Neuron (in vitro differentiated cells): ENCODE measurements around the gene ADAM8.

ENCODE experiments used
- H2AFZ ChIP-seq: one replicate; pipeline ENCODE4 v1.6.1; 2013; ENCODE audit warnings: low read depth, mild to moderate bottlenecking, inconsistent platforms, low read length, moderate library complexity
- H3K27me3 ChIP-seq: one replicate; pipeline ENCODE4 v1.6.1; 2013; ENCODE audit warnings: low read length; ENCODE audit not compliant: insufficient read depth
- H3K36me3 ChIP-seq: one replicate; pipeline ENCODE4 v1.6.1; 2013; ENCODE audit warnings: low read length; ENCODE audit not compliant: insufficient read depth
- H3K4me1 ChIP-seq: one replicate; pipeline ENCODE4 v1.6.1; 2013; ENCODE audit warnings: low read length; ENCODE audit not compliant: insufficient read depth
- H3K4me3 ChIP-seq: 2 replicates; pipeline ENCODE4 v1.5.1; 2013; ENCODE audit warnings: mild to moderate bottlenecking, low read length, moderate library complexity
- H3K9me3 ChIP-seq: one replicate; pipeline ENCODE4 v1.6.1; 2013; ENCODE audit warnings: low read length

ADAM8 gene

GRCh38 chr10:133303206-133303605 lies 26.5 kb upstream of the ADAM8 start:
- H2AFZ ChIP-seq, result no peak overlapping the region
- H3K27me3 ChIP-seq, result no peaks in the 10 kb centered on the region
- H3K4me3 ChIP-seq, result no peak overlapping the region
- peaks cover 15% of the 10 kb centered on the region for H3K4me1 ChIP-seq
- H3K9me3 ChIP-seq, result no peaks in the 10 kb centered on the region
- H3K36me3 ChIP-seq, result peaks cover 31% of the 10 kb centered on the region

- Histone ChIP-seq H3K27me3 (no peaks in the 10 kb centered on the region), H3K4me3 (no peak overlapping the region), H2AFZ (no peak overlapping the region), H3K4me1 (peaks cover 5% of the 10 kb centered on the region), H3K9me3 (no peaks in the 10 kb centered on the region), H3K36me3 (peaks cover 41% of the 10 kb centered on the region)
These were observed 25.6 kb upstream of the ADAM8 start for GRCh38 chr10:133302230-133302629.

GRCh38 chr10:133299738-133300137 lies 23.1 kb upstream of the ADAM8 start:
- no peak overlapping the region for H3K4me3 ChIP-seq
- H2AFZ ChIP-seq, result no peak overlapping the region
- no peaks in the 10 kb centered on the region for H3K27me3 ChIP-seq
- no peaks in the 10 kb centered on the region for H3K4me1 ChIP-seq
- no peaks in the 10 kb centered on the region for H3K9me3 ChIP-seq
- peaks cover 56% of the 10 kb centered on the region for H3K36me3 ChIP-seq

GRCh38 chr10:133299224-133299623 lies 22.6 kb upstream of the ADAM8 start:
- H2AFZ ChIP-seq, result no peak overlapping the region
- peaks cover 61% of the 10 kb centered on the region for H3K36me3 ChIP-seq
- H3K4me3 ChIP-seq, result no peak overlapping the region

GRCh38 chr10:133298466-133298865 lies 21.8 kb upstream of the ADAM8 start:
- Histone ChIP-seq H3K4me1 (no peaks in the 10 kb centered on the region), H3K4me3 (no peak overlapping the region), H3K36me3 (peaks cover 67% of the 10 kb centered on the region), H3K27me3 (no peaks in the 10 kb centered on the region), H2AFZ (no peak overlapping the region), H3K9me3 (no peaks in the 10 kb centered on the region)

More at GRCh38 chr10:133299224-133299623, 22.6 kb upstream of the ADAM8 start:
- Histone ChIP-seq H3K27me3 (no peaks in the 10 kb centered on the region), H3K9me3 (no peaks in the 10 kb centered on the region), H3K4me1 (no peaks in the 10 kb centered on the region)

DNA sequence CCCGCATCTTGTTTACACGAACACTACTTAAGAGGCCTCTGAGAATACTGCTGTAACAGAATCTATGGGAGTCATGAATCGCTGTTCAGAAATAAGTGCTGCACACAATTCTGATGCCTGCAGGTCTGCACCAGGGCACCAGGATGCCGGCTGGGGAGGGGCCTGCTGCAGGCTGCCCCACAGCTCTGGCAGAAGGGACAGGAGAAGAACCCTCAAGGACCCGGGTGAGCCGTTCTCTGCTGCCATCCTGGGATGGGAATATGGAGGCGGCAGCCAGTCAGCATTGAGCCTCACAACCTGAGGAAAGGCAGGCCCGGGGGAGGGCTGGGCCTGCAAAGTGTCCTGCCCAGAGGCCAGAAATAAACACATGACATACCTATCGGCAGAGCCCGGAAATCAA lies 20.8 kb upstream of the ADAM8 start:
- no peak overlapping the region for H3K4me3 ChIP-seq
- peaks cover 73% of the 10 kb centered on the region for H3K36me3 ChIP-seq
- no peaks in the 10 kb centered on the region for H3K9me3 ChIP-seq
- no peak overlapping the region for H2AFZ ChIP-seq
- no peaks in the 10 kb centered on the region for H3K27me3 ChIP-seq
- H3K4me1 ChIP-seq, result no peaks in the 10 kb centered on the region

GRCh38 chr10:133295426-133296320 lies 19.0 kb upstream of the ADAM8 start:
- Histone ChIP-seq H3K4me3 (no peak overlapping the region), H3K4me1 (no peaks in the 10 kb centered on the region), H2AFZ (no peak overlapping the region), H3K27me3 (no peaks in the 10 kb centered on the region), H3K9me3 (no peaks in the 10 kb centered on the region), H3K36me3 (peaks cover 72% of the 10 kb centered on the region)

GRCh38 chr10:133294189-133294588 lies 17.5 kb upstream of the ADAM8 start:
- no peak overlapping the region for H2AFZ ChIP-seq
- no peaks in the 10 kb centered on the region for H3K27me3 ChIP-seq
- H3K9me3 ChIP-seq, result no peaks in the 10 kb centered on the region
- peaks cover 74% of the 10 kb centered on the region for H3K36me3 ChIP-seq
- H3K4me1 ChIP-seq, result no peaks in the 10 kb centered on the region
- no peak overlapping the region for H3K4me3 ChIP-seq

DNA sequence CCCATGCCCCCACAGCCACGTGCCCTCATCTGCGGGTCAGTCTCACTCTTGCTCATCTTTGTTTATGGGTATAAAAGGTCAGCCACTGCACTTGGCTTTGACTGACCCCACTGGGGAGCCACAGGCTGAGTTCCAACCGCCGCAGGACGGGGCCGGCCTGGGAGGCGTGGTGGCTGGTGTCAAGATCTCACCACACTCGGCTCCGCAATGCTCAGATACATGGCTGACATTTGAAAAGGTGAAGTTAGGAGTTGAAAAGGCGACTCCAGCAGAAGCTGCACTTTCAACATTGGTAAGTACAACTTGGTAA lies 17.1 kb upstream of the ADAM8 start:
- H3K27me3 ChIP-seq, result no peaks in the 10 kb centered on the region
- no peak overlapping the region for H2AFZ ChIP-seq
- no peaks in the 10 kb centered on the region for H3K9me3 ChIP-seq
- H3K4me1 ChIP-seq, result no peaks in the 10 kb centered on the region
- no peak overlapping the region for H3K4me3 ChIP-seq
- H3K36me3 ChIP-seq, result peaks cover 73% of the 10 kb centered on the region

- Histone ChIP-seq H3K36me3 (peaks cover 73% of the 10 kb centered on the region), H3K4me1 (no peaks in the 10 kb centered on the region), H3K4me3 (no peak overlapping the region), H3K9me3 (no peaks in the 10 kb centered on the region), H3K27me3 (no peaks in the 10 kb centered on the region), H2AFZ (no peak overlapping the region)
These were observed 16.5 kb upstream of the ADAM8 start for GRCh38 chr10:133292919-133293809.

DNA sequence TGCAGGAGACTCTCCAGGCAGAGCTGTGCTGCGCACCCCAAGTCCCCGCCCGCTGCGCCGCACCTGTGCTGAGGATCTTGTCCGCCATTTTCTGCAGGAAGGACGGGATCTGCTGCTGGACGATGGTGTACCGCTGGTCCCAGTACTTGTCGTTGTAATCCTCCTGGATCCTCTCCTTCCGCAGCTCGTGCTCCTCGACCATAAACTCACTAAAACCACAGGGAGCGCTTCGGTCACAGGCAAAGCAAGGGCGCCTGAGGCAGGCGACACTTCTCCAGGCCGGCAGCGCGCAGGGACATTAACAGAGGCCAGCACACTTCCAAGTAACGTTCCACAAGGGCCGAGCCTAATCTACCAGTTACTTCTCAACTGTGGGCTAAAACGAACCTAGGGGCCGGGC lies 13.1 kb upstream of the ADAM8 start:
- Histone ChIP-seq H3K36me3 (peaks cover 67% of the 10 kb centered on the region), H3K27me3 (no peaks in the 10 kb centered on the region), H3K4me3 (no peak overlapping the region), H3K4me1 (no peaks in the 10 kb centered on the region), H3K9me3 (no peaks in the 10 kb centered on the region), H2AFZ (no peak overlapping the region)

- no peak overlapping the region for H3K4me3 ChIP-seq
- no peak overlapping the region for H2AFZ ChIP-seq
- no peaks in the 10 kb centered on the region for H3K9me3 ChIP-seq
- no peaks in the 10 kb centered on the region for H3K27me3 ChIP-seq
- peaks cover 70% of the 10 kb centered on the region for H3K36me3 ChIP-seq
- no peaks in the 10 kb centered on the region for H3K4me1 ChIP-seq
These were observed 11.3 kb upstream of the ADAM8 start for GRCh38 chr10:133287832-133288500.

GRCh38 chr10:133286366-133286765 lies 9.7 kb upstream of the ADAM8 start:
- Histone ChIP-seq H3K4me3 (no peak overlapping the region), H3K4me1 (no peaks in the 10 kb centered on the region), H3K27me3 (no peaks in the 10 kb centered on the region), H3K9me3 (no peaks in the 10 kb centered on the region), H3K36me3 (peaks cover 78% of the 10 kb centered on the region), H2AFZ (no peak overlapping the region)
